B cell (primary cell): ENCODE measurements around the gene PRDX1. TPM values are rescaled to one million over a fixed set of nuclear protein-coding genes. Genes with fewer than 3 reads are reported as not detected.

Source experiments
- ATAC-seq: fragments of 200-7000 bp; cut with Tn5 transposase; one replicate; pipeline ENCODE4 v1.10.0; 2021; ENCODE audit warnings: low read depth, mild to moderate bottlenecking, moderate number of reproducible peaks, moderate library complexity
- CTCF ChIA-PET: fragments of 350-600 bp; sonication (Branson Sonifier 250); formaldehyde crosslinking; loops from one replicate; lab custom pipeline; 2021; ENCODE audit warnings: antibody characterized with exemption, inconsistent platforms; lab: Charles Lee
- POLR2A ChIA-PET: fragments of 350-600 bp; sonication (Branson Sonifier 250); formaldehyde crosslinking; loops from one replicate; lab custom pipeline; 2021; ENCODE audit warnings: antibody characterized with exemption; lab: Charles Lee
- DNase-seq: peaks from one replicate; pipeline ENCODE4 v3.0.0; 2013
- H2AFZ ChIP-seq: 2 replicates; pipeline ENCODE4 v1.6.1; 2012; ENCODE audit warnings: mild to moderate bottlenecking, low read depth, low read length; ENCODE audit not compliant: insufficient read depth, poor library complexity, severe bottlenecking
- H3K27ac ChIP-seq, 2 donors: 1 replicate in 1 of 2; 2 replicates in 1 of 2; pipeline ENCODE4 v1.5.1; 2012 to 2013; ENCODE audit warnings: low read length in 2 of 2, mild to moderate bottlenecking in 2 of 2, moderate library complexity in 1 of 2
- H3K27me3 ChIP-seq, 4 experiments: fragments of 200-600 bp in 1 of 4; sonication (generic) in 1 of 4; replicated peaks in 1 of 4; 1 replicate in 2 of 4; 2 replicates in 2 of 4; pipeline versions ENCODE4 v1.6.1 to v1.7.0; 2013 to 2016; ENCODE audit warnings: low read length in 3 of 4, mild to moderate bottlenecking in 2 of 4, mixed read lengths in 1 of 4, moderate library complexity in 1 of 4; ENCODE audit not compliant: insufficient read depth in 4 of 4, control insufficient read depth in 3 of 4; ENCODE audit errors: control extremely low read depth in 1 of 4
- H3K36me3 ChIP-seq, 2 experiments: replicated peaks in 1 of 2; 1 replicate in 1 of 2; 2 replicates in 1 of 2; pipeline versions ENCODE4 v1.6.1 to v1.7.1; 2013; ENCODE audit warnings: low read length in 1 of 2; ENCODE audit not compliant: insufficient read depth in 2 of 2, control insufficient read depth in 1 of 2; ENCODE audit errors: control extremely low read depth in 1 of 2, extremely low read depth in 1 of 2
- H3K4me1 ChIP-seq, 2 donors: fragments of 200-600 bp in 1 of 2; sonication (generic) in 1 of 2; 1 replicate in 1 of 2; 2 replicates in 1 of 2; pipeline versions ENCODE4 v1.5.1 to v1.6.1; 2013 to 2017; ENCODE audit warnings: low read length in 2 of 2; ENCODE audit not compliant: control insufficient read depth in 2 of 2, insufficient read depth in 2 of 2
- H3K4me2 ChIP-seq: replicated peaks from 2 replicates; pipeline ENCODE3; 2012; ENCODE audit warnings: mild to moderate bottlenecking, low read depth, low read length; ENCODE audit not compliant: poor library complexity, severe bottlenecking
- H3K4me3 ChIP-seq, 5 experiments: fragments of 200-600 bp in 1 of 5; sonication (generic) in 1 of 5; 1 replicate in 3 of 5; 2 replicates in 2 of 5; pipeline versions ENCODE4 v1.5.1 to v1.7.0; 2011 to 2016; ENCODE audit warnings: low read length in 4 of 5, mild to moderate bottlenecking in 4 of 5, low read depth in 2 of 5, control low read depth in 1 of 5, moderate library complexity in 1 of 5; ENCODE audit not compliant: insufficient read depth in 1 of 5; ENCODE audit errors: control extremely low read depth in 1 of 5, extremely low read depth in 1 of 5
- H3K79me2 ChIP-seq: fragments of 200-600 bp; sonication (generic); one replicate; pipeline ENCODE4 v1.6.0; 2016; ENCODE audit warnings: low read length; ENCODE audit not compliant: control insufficient read depth, insufficient read depth
- H3K9ac ChIP-seq: fragments of 200-600 bp; sonication (generic); 2 replicates; pipeline ENCODE4 v1.6.1; 2017; ENCODE audit warnings: mild to moderate bottlenecking, low read length, moderate library complexity
- H3K9me3 ChIP-seq, 3 donors: one replicate each; pipeline versions ENCODE4 v1.6.1 to v1.7.1; 2013; ENCODE audit warnings: low read length in 2 of 3; ENCODE audit not compliant: control insufficient read depth in 2 of 3, insufficient read depth in 1 of 3; ENCODE audit errors: control extremely low read depth in 1 of 3
- H4K20me1 ChIP-seq: 2 replicates; pipeline ENCODE4 v1.6.0; 2012; ENCODE audit warnings: mild to moderate bottlenecking, low read length; ENCODE audit not compliant: insufficient read depth, control insufficient read depth, poor library complexity, severe bottlenecking
- H3K27ac Mint-ChIP-seq: one replicate; pipeline ENCODE4 v1.8.0; 2021; ENCODE audit warnings: mixed read lengths
- H3K27me3 Mint-ChIP-seq: one replicate; pipeline ENCODE4 v1.8.0; 2021; ENCODE audit warnings: mixed read lengths
- H3K4me1 Mint-ChIP-seq: one replicate; pipeline ENCODE4 v1.8.0; 2021; ENCODE audit warnings: mixed read lengths
- H3K4me3 Mint-ChIP-seq: one replicate; pipeline ENCODE4 v1.8.0; 2021; ENCODE audit warnings: mixed read lengths
- H3K9me3 Mint-ChIP-seq: one replicate; pipeline ENCODE4 v1.8.0; 2022; ENCODE audit warnings: mixed read lengths; ENCODE audit not compliant: insufficient read depth
- EZH2 ChIP-seq: IDR thresholded peaks from 2 replicates; pipeline ENCODE4 v1.6.1; 2012; ENCODE audit warnings: borderline replicate concordance, low read depth, mild to moderate bottlenecking, moderate library complexity, low read length; ENCODE audit not compliant: insufficient read depth, poor library complexity, severe bottlenecking
- WGBS: methylation state at CpG from one replicate; pipeline ENCODE4 v1.1.5; 2013; ENCODE audit warnings: missing lambda C conversion rate; ENCODE audit not compliant: insufficient coverage; 5-methylcytosine and 5-hydroxymethylcytosine counted together
- intact Hi-C: fragments of 100-400 bp; cut with micrococcal nuclease; formaldehyde crosslinking; loops from one replicate; pipeline ENCODE4 v1.10.0; 2022
- polyA plus RNA-seq: library from polyadenylated mRNA; depleted of rRNA; stranded (reverse); fragments of >200 nt; gene quantifications from 2 replicates; pipeline ENCODE4 v1.2.3, GENCODE V29; 2012
- total RNA-seq, 2 donors: library from RNA; stranded (reverse); fragments of 120-200 nt in 1 of 2; gene quantifications; 1 replicate in 1 of 2; 2 replicates in 1 of 2; pipeline versions ENCODE4 v1.2.3 to v1.2.4, GENCODE V29; 2013 to 2022
- TF ChIP-seq, protein P1 (sequence below): fragments of 200-600 bp; IDR thresholded peaks from one replicate; pipeline ENCODE4 v1.8.0; 2022; ENCODE audit warnings: antibody characterized with exemption, mild to moderate bottlenecking

Gene PRDX1
- total and polyA plus RNA-seq, 2 donors (not counting 1 experiment from before 2014, with no cell fraction given), result 56.4 to 104 TPM

DNA sequence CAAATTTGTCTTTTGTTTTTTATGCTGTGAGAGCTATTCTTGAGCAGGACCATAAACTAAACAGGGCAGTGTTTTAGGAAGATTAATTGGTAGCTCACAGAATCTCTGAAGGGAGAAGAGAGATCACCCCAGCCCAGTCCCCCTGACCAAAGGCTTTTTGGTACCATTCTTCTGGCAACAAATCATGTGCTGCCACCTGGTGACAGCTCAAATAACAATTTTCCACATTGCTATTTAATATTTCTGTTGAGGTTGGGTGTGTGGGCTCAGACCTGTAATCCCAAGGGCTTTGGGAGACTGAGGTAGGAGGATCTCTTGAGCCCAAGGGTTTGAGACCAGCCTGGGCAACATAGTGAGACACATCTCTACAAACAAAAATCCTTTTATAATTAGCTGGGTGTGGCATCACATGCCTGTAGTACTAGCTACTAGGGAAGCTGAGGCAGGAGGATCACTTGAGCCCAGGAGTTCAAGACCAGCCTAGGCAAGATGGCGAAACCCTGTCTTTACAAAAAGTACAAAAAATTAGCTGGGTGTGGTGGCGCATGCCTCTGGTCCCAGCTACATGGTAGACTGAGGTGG, 28.5 kb downstream of the PRDX1 start:
- ChIA-PET POLR2A (interaction anchor here (0.6 to 4.0 kb wide), 7 partner anchors 28 to 478 kb away, joined by 3 to 33 read pairs (median 3); partner anchors contain the start of genes MUTYH, PRDX1 and TOE1), CTCF (interaction anchor here (0.5 to 11.0 kb wide), 46 partner anchors 8 to 790 kb away, joined by 3 to 478 read pairs (median 6); partner anchors contain the start of genes AKR1A1, HECTD3, MUTYH and NASP)
- no peaks in the 10 kb centered on the region for H3K27me3 Mint-ChIP-seq

More for the DNA sequence above, 28.5 kb downstream of the PRDX1 start:
- Histone ChIP-seq H3K36me3 (peaks cover 0 to 19% of the 10 kb centered on the region in 2 experiments), H4K20me1 (peaks cover 10% of the 10 kb centered on the region), H3K9me3 (no peaks in the 10 kb centered on the region), H3K4me3 (no peak overlapping the region), H3K79me2 (peaks cover 38% of the 10 kb centered on the region), H3K4me1 (peaks cover 28% of the 10 kb centered on the region in 2 donors), H3K4me2 (no peak overlapping the region), H2AFZ (no peak overlapping the region), H3K27ac (no peak overlapping the region), H3K27me3 (no peaks in the 10 kb centered on the region), H3K9ac (no peak overlapping the region)
- peak; percentile 80 for DNase-seq
- WGBS, result 100% methylated on average over 1 of the region's 2 CpGs
- no peaks in the 10 kb centered on the region for H3K9me3 Mint-ChIP-seq
- peak overlapping the region; percentile 40 for H3K4me3 Mint-ChIP-seq
- TF ChIP-seq, protein P1, sequence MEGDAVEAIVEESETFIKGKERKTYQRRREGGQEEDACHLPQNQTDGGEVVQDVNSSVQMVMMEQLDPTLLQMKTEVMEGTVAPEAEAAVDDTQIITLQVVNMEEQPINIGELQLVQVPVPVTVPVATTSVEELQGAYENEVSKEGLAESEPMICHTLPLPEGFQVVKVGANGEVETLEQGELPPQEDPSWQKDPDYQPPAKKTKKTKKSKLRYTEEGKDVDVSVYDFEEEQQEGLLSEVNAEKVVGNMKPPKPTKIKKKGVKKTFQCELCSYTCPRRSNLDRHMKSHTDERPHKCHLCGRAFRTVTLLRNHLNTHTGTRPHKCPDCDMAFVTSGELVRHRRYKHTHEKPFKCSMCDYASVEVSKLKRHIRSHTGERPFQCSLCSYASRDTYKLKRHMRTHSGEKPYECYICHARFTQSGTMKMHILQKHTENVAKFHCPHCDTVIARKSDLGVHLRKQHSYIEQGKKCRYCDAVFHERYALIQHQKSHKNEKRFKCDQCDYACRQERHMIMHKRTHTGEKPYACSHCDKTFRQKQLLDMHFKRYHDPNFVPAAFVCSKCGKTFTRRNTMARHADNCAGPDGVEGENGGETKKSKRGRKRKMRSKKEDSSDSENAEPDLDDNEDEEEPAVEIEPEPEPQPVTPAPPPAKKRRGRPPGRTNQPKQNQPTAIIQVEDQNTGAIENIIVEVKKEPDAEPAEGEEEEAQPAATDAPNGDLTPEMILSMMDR, result peak; percentile 83
- TF ChIP-seq EZH2, result no peak
- peak overlapping the region; percentile 74 for H3K27ac Mint-ChIP-seq
- ATAC-seq, result no peak
- H3K4me1 Mint-ChIP-seq, result peaks cover 15% of the 10 kb centered on the region
- intact Hi-C loops, result loop anchor here (1.0 to 5.0 kb wide), 3 partner anchors 134 to 1136 kb away; partner anchors contain the start of genes ERI3 and RNU5D-1
